ENCODE results near the gene IGFL4.

IGFL4 gene

GRCh38 chr19:46009530-46010510 lies 31.0 kb downstream of the IGFL4 start (continued):
- TF ChIP-seq ZNF341 (tag by site-specific recombination; IDR thresholded peaks at IDR 0.05; ENCODE audit: low read depth) (no peak), ZNF2 (tag by site-specific recombination; IDR thresholded peaks at IDR 0.05) (0 out of 2 replicates have a peak, but pooled peaks have one; percentile 49), BCL11A (tag by site-specific recombination; IDR thresholded peaks at IDR 0.05; ENCODE audit: low read depth) (peak; percentile 48; the same call in 1 of the 2 replicates), ZNF555 (tag by site-specific recombination; conservative IDR thresholded peaks at IDR 0.05) (no peak), SP7 (tag by site-specific recombination; IDR thresholded peaks at IDR 0.05) (peak; percentile 73; the same call in 1 of the 2 replicates), GLIS2 (tag by site-specific recombination; IDR thresholded peaks at IDR 0.05) (no peak), ZBTB49 (tag by site-specific recombination; IDR thresholded peaks at IDR 0.05; ENCODE audit: low read depth) (no peak), ZNF169 (tag by site-specific recombination; IDR thresholded peaks at IDR 0.05) (no peak), SCRT1 (tag by site-specific recombination; IDR thresholded peaks at IDR 0.05; ENCODE audit: borderline replicate concordance) (no peak), ZFP37 (tag by site-specific recombination; IDR thresholded peaks at IDR 0.05) (peak; percentile 67; the same call in 1 of the 2 replicates), ZNF510 (tag by site-specific recombination; IDR thresholded peaks at IDR 0.05; ENCODE audit: insufficient replicate concordance) (no peak), FEZF1 (tag by site-specific recombination; IDR thresholded peaks at IDR 0.05) (no peak), ZSCAN5A (tag by site-specific recombination; IDR thresholded peaks at IDR 0.05) (no peak), ZNF274 (IDR thresholded peaks at IDR 0.05; ENCODE audit: low read length) (no peak), ZNF274 (tag by site-specific recombination; IDR thresholded peaks at IDR 0.05; ENCODE audit: borderline replicate concordance) (no peak), ZNF692 (tag by site-specific recombination; IDR thresholded peaks at IDR 0.05) (peak; percentile 70), ZNF302 (tag by site-specific recombination; IDR thresholded peaks at IDR 0.05; ENCODE audit: low read depth) (no peak), ZNF174 (tag by site-specific recombination; IDR thresholded peaks at IDR 0.05) (no peak), HOXA7 (CRISPR knock-in tag; IDR thresholded peaks at IDR 0.05; ENCODE audit: borderline replicate concordance) (no peak), CTCF (tag by site-specific recombination; IDR thresholded peaks at IDR 0.05) (peak; percentile 87), ZNF324 (tag by site-specific recombination; IDR thresholded peaks at IDR 0.05) (0 out of 2 replicates have a peak, but pooled peaks have one; percentile 40), ZNF514 (tag by site-specific recombination; IDR thresholded peaks at IDR 0.05) (no peak), YY2 (tag by site-specific recombination; IDR thresholded peaks at IDR 0.05) (no peak; the same call in 1 of the 2 replicates), SP3 (tag by site-specific recombination; IDR thresholded peaks at IDR 0.05) (peak; percentile 32; the same call in 1 of the 2 replicates), ZNF248 (tag by site-specific recombination; IDR thresholded peaks at IDR 0.05) (no peak), ZBTB48 (tag by site-specific recombination; IDR thresholded peaks at IDR 0.05) (peak; percentile 27; the same call in 1 of the 2 replicates), ZNF24 (tag by site-specific recombination; IDR thresholded peaks at IDR 0.05) (peak; percentile 53; the same call in 1 of the 2 replicates), ZNF626 (tag by site-specific recombination; IDR thresholded peaks at IDR 0.05) (no peak), ZNF140 (tag by site-specific recombination; IDR thresholded peaks at IDR 0.05) (no peak), ZFHX2 (tag by site-specific recombination; conservative IDR thresholded peaks at IDR 0.05) (0 out of 2 replicates have a peak, but pooled peaks have one; percentile 5), ZNF16 (tag by site-specific recombination; IDR thresholded peaks at IDR 0.05; ENCODE audit: low read depth) (no peak), ZNF10 (tag by site-specific recombination; IDR thresholded peaks at IDR 0.05) (no peak), MEIS1 (CRISPR knock-in tag; IDR thresholded peaks at IDR 0.05; ENCODE audit: borderline replicate concordance) (no peak), SALL2 (tag by site-specific recombination; IDR thresholded peaks at IDR 0.05; ENCODE audit: borderline replicate concordance) (no peak)
